Natural killer cell (primary cell): ENCODE results near the gene FAF2. TPM values are rescaled to one million over a fixed set of nuclear protein-coding genes. Genes with fewer than 3 reads are reported as not detected.

Experiments
- ATAC-seq, 3 donors: fragments of 150-1000 bp in 2 of 3; fragments of 200-7000 bp in 1 of 3; cut with Tn5 transposase; 1 replicate in 1 of 3; 2 replicates in 2 of 3; pipeline ENCODE4 v1.10.0; 2021; ENCODE audit warnings: mild to moderate bottlenecking in 2 of 3, moderate library complexity in 2 of 3
- DNase-seq, 2 donors: peaks; one replicate each; pipeline versions ENCODE4 v3.0.0 to v3.0.0-alpha.2; 2013 to 2021; ENCODE audit warnings: mixed read lengths in 1 of 2
- H3K27ac ChIP-seq: one replicate; pipeline ENCODE4 v1.5.1; 2013; ENCODE audit warnings: mild to moderate bottlenecking, low read length
- H3K27me3 ChIP-seq: one replicate; pipeline ENCODE4 v1.6.1; 2013; ENCODE audit warnings: low read length; ENCODE audit not compliant: control insufficient read depth, insufficient read depth
- H3K36me3 ChIP-seq: one replicate; pipeline ENCODE4 v1.6.1; 2013; ENCODE audit warnings: low read length; ENCODE audit not compliant: control insufficient read depth, insufficient read depth
- H3K4me1 ChIP-seq: one replicate; pipeline ENCODE4 v1.6.1; 2013; ENCODE audit warnings: low read length; ENCODE audit not compliant: control insufficient read depth, insufficient read depth
- H3K4me3 ChIP-seq: one replicate; pipeline ENCODE4 v1.5.1; 2013; ENCODE audit warnings: low read length
- H3K9me3 ChIP-seq: one replicate; pipeline ENCODE4 v1.6.1; 2013; ENCODE audit warnings: low read length; ENCODE audit not compliant: control insufficient read depth, insufficient read depth
- H3K27ac Mint-ChIP-seq, 2 donors: one replicate each; pipeline ENCODE4 v1.8.0; 2022; ENCODE audit warnings: mild to moderate bottlenecking in 2 of 2, mixed read lengths in 2 of 2, moderate library complexity in 1 of 2
- H3K27me3 Mint-ChIP-seq, 2 donors: one replicate each; pipeline ENCODE4 v1.8.0; 2022; ENCODE audit warnings: low read depth in 2 of 2, mixed read lengths in 2 of 2
- H3K36me3 Mint-ChIP-seq: one replicate; pipeline ENCODE4 v1.8.0; 2022; ENCODE audit warnings: mixed read lengths
- H3K4me1 Mint-ChIP-seq, 2 donors: one replicate each; pipeline ENCODE4 v1.8.0; 2022; ENCODE audit warnings: mixed read lengths in 2 of 2
- H3K4me3 Mint-ChIP-seq: one replicate; pipeline ENCODE4 v1.8.0; 2022; ENCODE audit warnings: mild to moderate bottlenecking, moderate library complexity, mixed read lengths
- H3K9me3 Mint-ChIP-seq, 2 donors: one replicate each; pipeline ENCODE4 v1.8.0; 2022; ENCODE audit warnings: mixed read lengths in 2 of 2
- WGBS: methylation state at CpG from one replicate; pipeline ENCODE4 v1.1.7; 2013; ENCODE audit warnings: missing lambda C conversion rate; ENCODE audit not compliant: insufficient coverage; 5-methylcytosine and 5-hydroxymethylcytosine counted together
- intact Hi-C: fragments of 100-400 bp; cut with micrococcal nuclease; formaldehyde crosslinking; loops from one replicate; pipeline ENCODE4 v1.14.2; 2022
- total RNA-seq, 4 donors: library from RNA; stranded (reverse); fragments of 120-200 nt in 1 of 4; gene quantifications; one replicate each; pipeline versions ENCODE4 v1.2.3 to v1.2.4, GENCODE V29; 2013 to 2022
- TF ChIP-seq, protein P1 (sequence below): fragments of 200-600 bp; IDR thresholded peaks from one replicate; pipeline ENCODE4 v1.8.0; 2022; ENCODE audit warnings: antibody characterized with exemption

FAF2 gene
- total RNA-seq, 3 donors from 2014 or later (not counting 1 experiment from before 2014, with no cell fraction given), result 32.1 to 32.5 (median 32.1) TPM

- Histone ChIP-seq H3K4me3 (no peak overlapping the region), H3K36me3 (peaks cover 56% of the 10 kb centered on the region), H3K27ac (no peak overlapping the region), H3K27me3 (no peaks in the 10 kb centered on the region), H3K4me1 (peaks cover 49% of the 10 kb centered on the region), H3K9me3 (no peaks in the 10 kb centered on the region)
- DNase-seq (no peak), ATAC-seq (no peak)
- Mint-ChIP-seq H3K4me1 (peaks cover 14 to 39% of the 10 kb centered on the region in 2 donors), H3K27me3 (no peaks in the 10 kb centered on the region), H3K4me3 (no peak overlapping the region), H3K27ac (peak overlapping the region in 1 of 2 donors; percentile 57), H3K9me3 (no peaks in the 10 kb centered on the region), H3K36me3 (no peaks in the 10 kb centered on the region)
- intact Hi-C loops, result no loop called here
- TF ChIP-seq, protein P1, sequence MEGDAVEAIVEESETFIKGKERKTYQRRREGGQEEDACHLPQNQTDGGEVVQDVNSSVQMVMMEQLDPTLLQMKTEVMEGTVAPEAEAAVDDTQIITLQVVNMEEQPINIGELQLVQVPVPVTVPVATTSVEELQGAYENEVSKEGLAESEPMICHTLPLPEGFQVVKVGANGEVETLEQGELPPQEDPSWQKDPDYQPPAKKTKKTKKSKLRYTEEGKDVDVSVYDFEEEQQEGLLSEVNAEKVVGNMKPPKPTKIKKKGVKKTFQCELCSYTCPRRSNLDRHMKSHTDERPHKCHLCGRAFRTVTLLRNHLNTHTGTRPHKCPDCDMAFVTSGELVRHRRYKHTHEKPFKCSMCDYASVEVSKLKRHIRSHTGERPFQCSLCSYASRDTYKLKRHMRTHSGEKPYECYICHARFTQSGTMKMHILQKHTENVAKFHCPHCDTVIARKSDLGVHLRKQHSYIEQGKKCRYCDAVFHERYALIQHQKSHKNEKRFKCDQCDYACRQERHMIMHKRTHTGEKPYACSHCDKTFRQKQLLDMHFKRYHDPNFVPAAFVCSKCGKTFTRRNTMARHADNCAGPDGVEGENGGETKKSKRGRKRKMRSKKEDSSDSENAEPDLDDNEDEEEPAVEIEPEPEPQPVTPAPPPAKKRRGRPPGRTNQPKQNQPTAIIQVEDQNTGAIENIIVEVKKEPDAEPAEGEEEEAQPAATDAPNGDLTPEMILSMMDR, result no peak
- 91% methylated on average over 11 of the region's 11 CpGs for WGBS
Observed at GRCh38 chr5:176528301-176528700, 80.1 kb downstream of the FAF2 start.

DNA sequence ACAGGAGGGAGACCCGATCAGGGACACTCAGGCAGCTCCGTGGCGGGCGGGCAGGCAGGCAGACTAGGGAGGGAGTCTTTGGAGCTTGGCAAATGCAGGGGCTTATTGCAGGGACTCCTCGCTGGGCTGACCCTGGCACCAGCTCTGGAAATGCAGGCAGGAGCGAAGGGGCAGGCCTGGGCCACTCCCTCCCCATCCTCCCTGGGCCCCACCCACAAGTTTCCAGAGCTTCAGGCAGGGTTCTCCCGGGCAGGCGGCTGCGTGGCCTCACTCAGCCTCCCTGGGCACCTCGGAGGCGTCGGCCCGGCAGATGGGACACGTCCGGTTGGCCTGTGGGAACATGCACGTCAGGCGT, 80.6 kb downstream of the FAF2 start:
- H3K36me3 Mint-ChIP-seq, result no peaks in the 10 kb centered on the region

GRCh38 chr5:176529116-176529740, 81.0 kb downstream of the FAF2 start:
- Histone ChIP-seq H3K27me3 (no peaks in the 10 kb centered on the region), H3K9me3 (no peaks in the 10 kb centered on the region), H3K27ac (peak overlapping the region; percentile 43), H3K36me3 (peaks cover 56% of the 10 kb centered on the region), H3K4me3 (no peak overlapping the region), H3K4me1 (peaks cover 58% of the 10 kb centered on the region)
- ATAC-seq, result no peak
- H3K4me1 Mint-ChIP-seq, result peaks cover 24 to 45% of the 10 kb centered on the region in 2 donors
- no peaks in the 10 kb centered on the region for H3K27me3 Mint-ChIP-seq
- TF ChIP-seq, protein P1, result no peak
- H3K27ac Mint-ChIP-seq, result peak overlapping the region; percentile 81 to 90
- H3K9me3 Mint-ChIP-seq, result no peaks in the 10 kb centered on the region
- intact Hi-C loops, result no loop called here
- peak overlapping the region; percentile 88 for H3K4me3 Mint-ChIP-seq
- DNase-seq, result no peak
- 80% methylated on average over 26 of the region's 26 CpGs for WGBS
- no peaks in the 10 kb centered on the region for H3K36me3 Mint-ChIP-seq

More for the DNA sequence above, 80.6 kb downstream of the FAF2 start:
- DNase-seq (no peak), ATAC-seq (no peak)
- TF ChIP-seq, protein P1, result no peak
- intact Hi-C loops, result no loop called here
- H3K4me3 Mint-ChIP-seq, result no peak overlapping the region
- Histone ChIP-seq H3K36me3 (peaks cover 56% of the 10 kb centered on the region), H3K9me3 (no peaks in the 10 kb centered on the region), H3K27me3 (no peaks in the 10 kb centered on the region), H3K4me1 (peaks cover 53% of the 10 kb centered on the region), H3K27ac (no peak overlapping the region), H3K4me3 (no peak overlapping the region)
- H3K27me3 Mint-ChIP-seq, result no peaks in the 10 kb centered on the region
- WGBS, result 93% methylated on average over 17 of the region's 17 CpGs
- no peaks in the 10 kb centered on the region for H3K9me3 Mint-ChIP-seq
- peak overlapping the region in 1 of 2 donors; percentile 57 for H3K27ac Mint-ChIP-seq
- H3K4me1 Mint-ChIP-seq, result peaks cover 19 to 40% of the 10 kb centered on the region in 2 donors

GRCh38 chr5:176529741-176530141, 81.6 kb downstream of the FAF2 start:
- H3K4me1 Mint-ChIP-seq, result peaks cover 29 to 50% of the 10 kb centered on the region in 2 donors
- intact Hi-C loops, result no loop called here
- H3K4me3 Mint-ChIP-seq, result peak overlapping the region; percentile 88
- peak overlapping the region; percentile 81 to 90 for H3K27ac Mint-ChIP-seq
- no peaks in the 10 kb centered on the region for H3K9me3 ChIP-seq
- peaks cover 56% of the 10 kb centered on the region for H3K36me3 ChIP-seq
- DNase-seq (peak in 1 of 2 donors; percentile 87), ATAC-seq (peak; percentile 34 to 60 (median 57))
- no peaks in the 10 kb centered on the region for H3K27me3 Mint-ChIP-seq
- no peaks in the 10 kb centered on the region for H3K9me3 Mint-ChIP-seq
- no peaks in the 10 kb centered on the region for H3K36me3 Mint-ChIP-seq
- H3K4me1 ChIP-seq, result peaks cover 63% of the 10 kb centered on the region
- H3K27me3 ChIP-seq, result no peaks in the 10 kb centered on the region
- TF ChIP-seq, protein P1, result no peak
- no peak overlapping the region for H3K4me3 ChIP-seq
- peak overlapping the region; percentile 43 for H3K27ac ChIP-seq
- WGBS, result 2% methylated on average over 8 of the region's 11 CpGs
